Stimulated activated CD4-positive, alpha-beta T cell treated with anti-CD3 and anti-CD28 coated beads, Interleukin-15, amount 100 ng/mL, for 48 hours (primary cell): ENCODE measurements around the gene AK3.
"Not testable (repeated sequence)": the region's sequence is repeated elsewhere in the genome, so short reads cannot be mapped to it uniquely, and the experiment has no call there.

Experiments
- DNase-seq, 2 donors: peaks; one replicate each; pipeline ENCODE4 v3.0.0-alpha.2; 2020; ENCODE audit warnings: low read depth in 2 of 2

The AK3 gene

GRCh38 chr9:4666042-4666699, 74.8 kb downstream of the AK3 start, which contains the start of gene SPATA6L:
Gene SPATA6L (minus strand): TSS chr9:4666480. CDS start chr9:4666250, 230 bp downstream.
- no peak for DNase-seq

GRCh38 chr9:4665357-4665756, 75.6 kb downstream of the AK3 start:
- DNase-seq: no peak

GRCh38 chr9:4663956-4664355, 77.0 kb downstream of the AK3 start:
- DNase-seq: no peak

GRCh38 chr9:4662989-4663792, 77.8 kb downstream of the AK3 start:
- no peak for DNase-seq

GRCh38 chr9:4662108-4662988, 78.7 kb downstream of the AK3 start, which contains the start of gene PLPP6:
Gene PLPP6 (plus strand): TSS chr9:4662294. CDS start chr9:4662376, 82 bp downstream.
- peak; percentile 56 to 64 for DNase-seq

- no peak for DNase-seq
Measured at GRCh38 chr9:4661611-4662010, 79.4 kb downstream of the AK3 start.

- no peak for DNase-seq
Measured at GRCh38 chr9:4661165-4661564, 79.8 kb downstream of the AK3 start.

- not testable (repeated sequence) for DNase-seq
Measured at GRCh38 chr9:4660665-4661064, 80.3 kb downstream of the AK3 start.
